Coronary artery (tissue), 2 donors: ENCODE data around the gene PROC.

Experiments
- DNase-seq: peaks from one replicate; pipeline ENCODE4 v3.0.0-alpha.2; 2017; ENCODE audit warnings: low spot score
- H3K27ac ChIP-seq, 2 donors: fragments of 200-600 bp; sonication (generic); one replicate each; pipeline ENCODE4 v1.5.1; 2016 to 2019
- H3K4me3 ChIP-seq: fragments of 200-600 bp; sonication (generic); 2 replicates; pipeline ENCODE4 v1.5.1; 2016; ENCODE audit warnings: mild to moderate bottlenecking, moderate library complexity
- TF ChIP-seq, protein P1 (sequence below): fragments of 200-600 bp; sonication (generic); IDR thresholded peaks from one replicate; pipeline ENCODE4 v1.5.1; 2019; ENCODE audit warnings: antibody characterized with exemption

PROC gene

GRCh38 chr2:127413782-127414637 is 4.2 kb upstream of the PROC start:
- TF ChIP-seq, protein P1, sequence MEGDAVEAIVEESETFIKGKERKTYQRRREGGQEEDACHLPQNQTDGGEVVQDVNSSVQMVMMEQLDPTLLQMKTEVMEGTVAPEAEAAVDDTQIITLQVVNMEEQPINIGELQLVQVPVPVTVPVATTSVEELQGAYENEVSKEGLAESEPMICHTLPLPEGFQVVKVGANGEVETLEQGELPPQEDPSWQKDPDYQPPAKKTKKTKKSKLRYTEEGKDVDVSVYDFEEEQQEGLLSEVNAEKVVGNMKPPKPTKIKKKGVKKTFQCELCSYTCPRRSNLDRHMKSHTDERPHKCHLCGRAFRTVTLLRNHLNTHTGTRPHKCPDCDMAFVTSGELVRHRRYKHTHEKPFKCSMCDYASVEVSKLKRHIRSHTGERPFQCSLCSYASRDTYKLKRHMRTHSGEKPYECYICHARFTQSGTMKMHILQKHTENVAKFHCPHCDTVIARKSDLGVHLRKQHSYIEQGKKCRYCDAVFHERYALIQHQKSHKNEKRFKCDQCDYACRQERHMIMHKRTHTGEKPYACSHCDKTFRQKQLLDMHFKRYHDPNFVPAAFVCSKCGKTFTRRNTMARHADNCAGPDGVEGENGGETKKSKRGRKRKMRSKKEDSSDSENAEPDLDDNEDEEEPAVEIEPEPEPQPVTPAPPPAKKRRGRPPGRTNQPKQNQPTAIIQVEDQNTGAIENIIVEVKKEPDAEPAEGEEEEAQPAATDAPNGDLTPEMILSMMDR, result no peak
- no peak overlapping the region for H3K4me3 ChIP-seq
- peak; percentile 19 for DNase-seq
- H3K27ac ChIP-seq, result peak overlapping the region in 1 of 2 donors; percentile 16

DNA sequence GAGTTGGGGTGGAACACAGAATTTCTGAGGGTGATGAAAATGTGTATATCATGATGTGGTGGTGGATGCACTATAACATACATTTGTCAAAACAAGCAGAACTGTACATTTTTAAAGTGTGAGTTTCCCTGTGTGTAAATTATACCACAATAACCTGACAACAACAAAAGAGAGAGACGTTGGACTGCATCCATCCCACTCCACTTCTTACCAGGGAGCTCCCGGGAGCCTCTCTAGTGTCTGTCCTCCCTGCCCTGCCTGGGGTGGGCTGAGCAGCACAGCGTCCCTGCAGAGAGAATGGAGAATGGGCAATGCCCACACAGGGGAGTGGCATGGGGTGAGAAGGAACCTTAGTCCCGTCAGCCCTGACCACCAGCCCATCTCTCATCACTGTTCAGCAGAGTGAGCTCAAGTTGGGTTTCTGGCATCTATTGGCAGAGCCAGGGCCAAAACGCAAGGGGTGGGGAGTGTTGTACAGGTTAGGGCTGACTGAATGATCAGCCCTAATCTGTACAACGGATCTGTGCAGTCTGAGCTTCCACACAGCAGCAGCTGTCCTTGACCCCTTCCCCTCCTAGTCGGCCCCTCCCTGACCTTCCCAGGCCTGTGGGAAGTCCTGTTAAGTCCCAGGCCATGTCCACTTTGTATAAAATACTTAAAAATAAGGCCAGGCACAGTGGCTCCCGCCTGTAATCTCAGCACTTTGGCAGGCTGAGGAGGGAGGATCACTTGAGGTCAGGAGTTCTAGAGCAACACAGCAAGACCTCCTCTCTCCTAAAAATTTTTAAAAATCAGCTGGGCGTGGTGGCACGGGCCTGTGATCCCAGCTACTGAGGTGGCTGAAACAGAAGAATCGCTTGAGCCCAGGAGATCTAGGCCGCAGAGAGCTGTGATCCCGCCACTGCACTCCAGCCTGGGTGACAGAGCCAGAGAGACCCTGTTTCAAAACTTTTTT is 3.3 kb upstream of the PROC start:
- no peak overlapping the region for H3K4me3 ChIP-seq
- H3K27ac ChIP-seq, result no peak overlapping the region
- TF ChIP-seq, protein P1, result no peak
- peak; percentile 52 for DNase-seq

DNA sequence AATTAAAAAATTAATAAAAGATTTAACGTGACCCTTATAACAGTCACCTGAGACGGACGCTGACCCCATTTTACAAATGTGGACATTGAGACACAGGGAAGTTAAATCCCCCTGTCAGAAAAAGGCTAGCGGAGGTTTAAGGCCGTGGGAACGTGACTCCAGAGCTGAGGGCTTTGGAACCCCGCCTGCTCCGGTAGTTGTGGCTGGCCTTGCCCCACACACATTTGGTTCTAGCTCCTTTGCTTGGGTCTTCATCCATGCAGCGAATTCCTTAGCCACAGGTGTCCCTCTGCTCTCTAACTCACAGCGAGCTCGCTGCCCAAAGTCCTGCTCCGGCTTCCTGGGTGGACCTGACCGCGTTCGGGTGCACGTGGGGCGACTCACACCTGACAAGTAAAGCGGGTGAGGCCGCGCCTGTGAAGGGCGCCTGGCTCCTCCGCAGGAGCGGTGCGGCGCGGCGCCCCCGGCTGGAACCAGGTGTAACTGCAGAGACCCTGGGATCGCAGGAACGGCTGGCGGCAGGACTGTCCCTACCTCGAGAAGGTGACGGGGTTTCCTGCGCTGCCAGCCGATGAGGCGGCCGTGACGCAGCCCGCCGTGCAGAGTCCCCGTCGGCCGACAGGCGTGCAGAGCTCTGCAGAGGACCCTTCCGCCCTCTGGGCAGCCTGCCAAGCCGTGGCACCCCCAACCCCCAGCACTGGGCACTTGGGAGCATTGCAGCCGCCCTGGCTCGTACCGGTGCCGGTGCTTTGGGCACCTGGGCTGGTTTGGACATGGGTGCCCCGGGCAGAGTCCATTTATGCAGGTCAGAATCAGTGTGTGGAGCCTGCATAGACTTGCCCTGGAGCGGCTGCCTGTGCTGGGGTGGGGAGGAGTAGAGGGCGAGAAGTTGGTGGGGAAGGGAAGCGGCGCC is 2.4 kb upstream of the PROC start:
- peak; percentile 72 for DNase-seq

GRCh38 chr2:127416506-127417001 is 1.7 kb upstream of the PROC start:
- Histone ChIP-seq H3K4me3 (peak overlapping the region; percentile 62), H3K27ac (no peak overlapping the region)
- peak; percentile 66 for DNase-seq
- TF ChIP-seq, protein P1, result no peak

More for the DNA sequence above, 2.4 kb upstream of the PROC start:
- H3K4me3 ChIP-seq, result peak overlapping the region; percentile 62
- TF ChIP-seq, protein P1, result peak; percentile 34
- H3K27ac ChIP-seq, result no peak overlapping the region

GRCh38 chr2:127417406-127417805 is 821 bp upstream of the PROC start:
- Histone ChIP-seq H3K4me3 (no peak overlapping the region), H3K27ac (no peak overlapping the region)
- no peak for DNase-seq
- TF ChIP-seq, protein P1, result no peak

GRCh38 chr2:127419112-127419430 is 844 bp downstream of the PROC start:
- Histone ChIP-seq H3K4me3 (no peak overlapping the region), H3K27ac (no peak overlapping the region)
- DNase-seq, result no peak
- TF ChIP-seq, protein P1, result no peak
